HG03135 (cell line): ENCODE data around the gene KCNJ6.
"Not testable (repeated sequence)": the region's sequence is repeated elsewhere in the genome, so short reads cannot be mapped to it uniquely, and the experiment has no call there.

ENCODE experiments used
- ATAC-seq: cut with Tn5 transposase; IDR thresholded peaks from one replicate; pipeline ENCODE4 v1.9.1; 2021; ENCODE audit warnings: mild to moderate bottlenecking, moderate library complexity; ENCODE audit not compliant: unreplicated experiment

KCNJ6 gene

GRCh38 chr21:37916310-37917051 lies at the start of gene KCNJ6:
KCNJ6 (minus strand) TSS chr21:37916457; CDS start chr21:37840682, 75,775 bp downstream.
- no peak for ATAC-seq

GRCh38 chr21:37965088-37965805 lies 49.0 kb upstream of the KCNJ6 start:
- no peak for ATAC-seq

GRCh38 chr21:37958537-37958936 lies 42.3 kb upstream of the KCNJ6 start:
- ATAC-seq, result no peak

- no peak for ATAC-seq
Measured at GRCh38 chr21:37956772-37957171, 40.5 kb upstream of the KCNJ6 start.

- no peak for ATAC-seq
Measured at GRCh38 chr21:37945036-37945435, 28.8 kb upstream of the KCNJ6 start.

GRCh38 chr21:37944496-37944895 lies 28.2 kb upstream of the KCNJ6 start:
- no peak for ATAC-seq

- no peak for ATAC-seq
Measured at GRCh38 chr21:37940691-37941090, 24.4 kb upstream of the KCNJ6 start.

GRCh38 chr21:37939838-37940237 lies 23.6 kb upstream of the KCNJ6 start:
- ATAC-seq, result no peak

- ATAC-seq, result no peak
Measured at GRCh38 chr21:37939251-37939650, 23.0 kb upstream of the KCNJ6 start.

GRCh38 chr21:37937668-37938067 lies 21.4 kb upstream of the KCNJ6 start:
- ATAC-seq, result no peak

- ATAC-seq, result no peak
Measured at GRCh38 chr21:37936010-37936785, 19.9 kb upstream of the KCNJ6 start.

- ATAC-seq, result no peak
Measured at GRCh38 chr21:37932936-37933335, 16.7 kb upstream of the KCNJ6 start.

GRCh38 chr21:37927711-37928110 lies 11.5 kb upstream of the KCNJ6 start:
- ATAC-seq, result no peak

- ATAC-seq, result no peak
Measured at GRCh38 chr21:37921091-37921490, 4.8 kb upstream of the KCNJ6 start.

- not testable (repeated sequence) for ATAC-seq
Measured at GRCh38 chr21:37920302-37920701, 4.0 kb upstream of the KCNJ6 start.

- no peak for ATAC-seq
Measured at GRCh38 chr21:37917612-37918011, 1.4 kb upstream of the KCNJ6 start.

- ATAC-seq, result no peak
Measured at GRCh38 chr21:37915941-37916309, 332 bp downstream of the KCNJ6 start.

- ATAC-seq, result no peak
Measured at GRCh38 chr21:37915497-37915911, 753 bp downstream of the KCNJ6 start.

- no peak for ATAC-seq
Measured at GRCh38 chr21:37912616-37913015, 3.6 kb downstream of the KCNJ6 start.

GRCh38 chr21:37909936-37910335 lies 6.3 kb downstream of the KCNJ6 start:
- no peak for ATAC-seq

GRCh38 chr21:37908691-37909090 lies 7.6 kb downstream of the KCNJ6 start:
- no peak for ATAC-seq

GRCh38 chr21:37907076-37907475 lies 9.2 kb downstream of the KCNJ6 start:
- ATAC-seq, result no peak
